ENCODE measurements around the gene TECPR2.
"Not testable (repeated sequence)": the region's sequence is repeated elsewhere in the genome, so short reads cannot be mapped to it uniquely, and the experiment has no call there.

Gene TECPR2

GRCh38 chr14:102362545-102363181 is at the start of gene TECPR2, which contains the start of gene CINP:
Gene TECPR2 (plus strand): TSS chr14:102362941. CDS start chr14:102376722, 13,781 bp downstream.
Gene CINP (minus strand): TSS chr14:102362890. CDS start chr14:102362851, 39 bp downstream.
- DNase-seq: peak; percentile 94

GRCh38 chr14:102314242-102315011 is 48.3 kb upstream of the TECPR2 start:
- peak; percentile 75 for DNase-seq

- no peak for DNase-seq
These were observed 47.6 kb upstream of the TECPR2 start for GRCh38 chr14:102315121-102315520.

GRCh38 chr14:102316338-102316742 is 46.4 kb upstream of the TECPR2 start:
- DNase-seq: peak; percentile 39

GRCh38 chr14:102316743-102317563 is 45.8 kb upstream of the TECPR2 start:
- peak; percentile 91 for DNase-seq

- peak; percentile 36 for DNase-seq
These were observed 45.0 kb upstream of the TECPR2 start for GRCh38 chr14:102317564-102318248.

- no peak for DNase-seq
These were observed 43.9 kb upstream of the TECPR2 start for GRCh38 chr14:102318781-102319276.

GRCh38 chr14:102319351-102320032 is 43.2 kb upstream of the TECPR2 start, which contains the start of gene ZNF839:
Gene ZNF839 (plus strand): TSS chr14:102319746. CDS start chr14:102319766, 20 bp downstream.
- DNase-seq: peak; percentile 93

GRCh38 chr14:102320033-102320660 is 42.6 kb upstream of the TECPR2 start:
- DNase-seq: peak; percentile 35

GRCh38 chr14:102320671-102321455 is 41.9 kb upstream of the TECPR2 start:
- DNase-seq: no peak

- DNase-seq: no peak
These were observed 41.0 kb upstream of the TECPR2 start for GRCh38 chr14:102321456-102322422.

- DNase-seq: peak; percentile 26
These were observed 39.6 kb upstream of the TECPR2 start for GRCh38 chr14:102323102-102323501.

- DNase-seq: no peak
These were observed 36.9 kb upstream of the TECPR2 start for GRCh38 chr14:102325791-102326345.

GRCh38 chr14:102326583-102326982 is 36.2 kb upstream of the TECPR2 start:
- DNase-seq: no peak

- DNase-seq: not testable (repeated sequence)
These were observed 33.4 kb upstream of the TECPR2 start for GRCh38 chr14:102329381-102329780.

GRCh38 chr14:102330806-102331205 is 31.9 kb upstream of the TECPR2 start:
- DNase-seq: no peak

GRCh38 chr14:102333390-102333789 is 29.4 kb upstream of the TECPR2 start:
- no peak for DNase-seq

- DNase-seq: no peak
These were observed 28.7 kb upstream of the TECPR2 start for GRCh38 chr14:102333795-102334705.

All from CD4-positive, alpha-beta T cell treated with Interleukin-4 for 4 hours (primary cell).